GM04503 (cell line): ENCODE results near the gene SLC22A15.
"Not testable (repeated sequence)": the region's sequence is repeated elsewhere in the genome, so short reads cannot be mapped to it uniquely, and the experiment has no call there.

ENCODE experiments used
- DNase-seq: peaks from one replicate; pipeline ENCODE4 v3.0.0-alpha.2; 2012; ENCODE audit warnings: low read depth

Gene SLC22A15

DNA sequence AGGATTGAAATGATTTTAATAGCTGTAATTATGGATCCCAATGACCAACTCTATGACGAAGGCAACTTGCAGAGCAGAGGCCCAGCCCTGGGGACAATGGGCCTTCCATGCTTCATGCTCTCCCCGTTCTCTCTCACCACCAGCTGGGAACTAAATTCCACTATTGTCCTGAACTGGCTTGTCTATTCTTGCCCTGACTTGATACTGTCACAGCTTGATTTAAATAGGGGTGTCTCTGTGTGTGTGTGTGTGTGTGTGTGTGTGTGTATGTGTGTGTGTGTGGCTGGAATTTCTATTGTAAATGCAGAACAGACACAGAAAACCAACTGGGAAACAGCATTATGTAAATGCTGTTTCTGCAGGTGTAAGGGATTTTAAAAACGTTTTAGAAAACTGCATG lies 57.0 kb downstream of the SLC22A15 start:
- DNase-seq, result no peak

DNA sequence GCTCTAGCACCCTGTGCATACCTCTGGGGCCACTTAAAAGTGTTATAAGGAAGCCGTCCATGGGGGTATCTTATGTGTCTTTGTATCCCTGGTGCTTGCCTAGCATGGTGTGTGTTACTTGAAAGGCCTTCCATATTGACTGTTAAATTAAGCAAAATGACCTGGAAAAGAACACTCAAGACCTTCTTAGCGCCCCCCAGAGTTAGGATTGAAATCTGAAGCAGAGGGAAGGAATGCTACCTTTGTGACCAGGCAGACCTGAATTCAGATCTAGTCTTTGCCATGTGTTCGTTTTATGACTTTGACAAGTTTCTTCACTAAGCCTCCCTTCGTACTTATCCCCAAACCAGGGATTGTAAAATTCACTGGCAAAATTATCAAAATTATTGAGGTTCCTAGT lies 59.9 kb downstream of the SLC22A15 start:
- DNase-seq, result no peak

GRCh38 chr1:116038679-116039078 lies 62.4 kb downstream of the SLC22A15 start:
- no peak for DNase-seq

DNA sequence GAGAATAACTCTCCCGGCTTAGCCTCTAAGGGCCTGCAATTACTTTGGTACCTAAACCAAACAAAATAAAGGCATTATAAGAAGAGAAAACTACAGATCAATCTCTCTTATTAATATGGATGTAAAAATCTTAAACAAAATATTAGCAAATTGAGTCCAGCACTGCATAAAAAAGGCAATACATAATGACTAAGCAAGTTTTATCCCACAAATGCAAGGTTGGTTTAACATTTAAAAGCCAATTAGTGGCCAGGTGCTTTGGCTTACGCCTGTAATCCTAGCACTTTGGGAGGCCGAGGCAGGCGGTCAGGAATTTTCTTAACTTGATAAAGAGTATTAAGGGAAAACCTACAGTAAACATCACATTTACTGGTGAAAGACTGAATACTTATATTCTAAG lies 67.8 kb downstream of the SLC22A15 start:
- DNase-seq, result no peak

- not testable (repeated sequence) for DNase-seq
These were observed 70.6 kb downstream of the SLC22A15 start for GRCh38 chr1:116046933-116047332.

DNA sequence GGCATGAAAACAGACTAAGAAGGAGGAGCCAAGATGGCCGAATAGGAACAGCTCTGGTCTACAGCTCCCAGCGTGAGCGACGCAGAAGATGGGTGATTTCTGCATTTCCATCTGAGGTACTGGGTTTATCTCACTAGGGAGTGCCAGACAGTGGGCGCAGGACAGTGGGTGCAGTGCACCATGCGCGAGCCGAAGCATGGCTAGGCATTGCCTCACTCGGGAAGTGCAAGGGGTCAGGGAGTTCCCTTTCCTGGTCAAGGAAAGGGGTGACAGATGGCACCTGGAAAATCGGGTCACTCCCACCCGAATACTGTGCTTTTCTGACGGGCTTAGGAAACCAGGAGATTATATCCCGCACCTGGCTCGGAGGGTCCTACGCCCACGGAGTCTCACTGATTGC lies 75.6 kb downstream of the SLC22A15 start:
- not testable (repeated sequence) for DNase-seq

GRCh38 chr1:116062201-116062600 lies 85.9 kb downstream of the SLC22A15 start:
- DNase-seq, result no peak

GRCh38 chr1:116064616-116065015 lies 88.3 kb downstream of the SLC22A15 start:
- DNase-seq, result no peak

- peak; percentile 63 for DNase-seq
These were observed 90.7 kb downstream of the SLC22A15 start for GRCh38 chr1:116066868-116067565.

DNA sequence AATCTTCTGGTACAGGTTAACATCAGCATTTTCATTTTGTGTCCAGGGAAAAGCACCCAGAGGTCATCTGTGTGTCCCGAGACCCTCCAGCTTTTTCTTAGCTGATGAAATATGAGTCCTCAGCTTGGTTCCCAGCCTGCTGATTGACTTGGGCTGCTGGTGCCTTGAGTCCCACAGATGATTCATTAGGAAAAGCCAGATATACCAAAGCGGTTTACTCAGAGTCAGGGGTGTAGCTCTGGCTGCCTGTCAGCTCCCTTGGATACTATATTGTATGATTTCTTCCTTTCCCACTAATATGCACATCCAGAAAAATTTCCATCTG lies 91.2 kb downstream of the SLC22A15 start:
- peak; percentile 53 for DNase-seq

GRCh38 chr1:116075575-116075974 lies 99.3 kb downstream of the SLC22A15 start:
- no peak for DNase-seq

- no peak for DNase-seq
These were observed 99.7 kb downstream of the SLC22A15 start for GRCh38 chr1:116075990-116076389.

DNA sequence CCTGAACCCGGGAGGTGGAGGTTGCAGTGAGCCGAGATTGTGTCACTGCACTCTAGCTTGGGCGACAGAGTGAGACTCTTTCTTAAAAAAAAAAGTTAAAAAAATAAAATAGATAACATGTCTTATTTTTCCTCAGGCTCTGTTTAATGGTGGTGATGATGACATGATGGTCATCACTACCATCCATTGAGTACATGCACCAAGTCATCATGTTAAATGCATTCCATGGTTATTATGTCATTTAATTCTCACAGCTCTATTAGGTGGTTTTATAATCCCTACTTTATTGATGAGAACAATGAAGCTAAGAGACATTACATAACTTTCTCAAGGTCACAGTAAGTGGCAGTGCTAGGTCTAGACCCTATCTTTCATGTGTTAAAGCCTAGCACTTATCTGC lies 100.5 kb downstream of the SLC22A15 start:
- DNase-seq, result no peak

DNA sequence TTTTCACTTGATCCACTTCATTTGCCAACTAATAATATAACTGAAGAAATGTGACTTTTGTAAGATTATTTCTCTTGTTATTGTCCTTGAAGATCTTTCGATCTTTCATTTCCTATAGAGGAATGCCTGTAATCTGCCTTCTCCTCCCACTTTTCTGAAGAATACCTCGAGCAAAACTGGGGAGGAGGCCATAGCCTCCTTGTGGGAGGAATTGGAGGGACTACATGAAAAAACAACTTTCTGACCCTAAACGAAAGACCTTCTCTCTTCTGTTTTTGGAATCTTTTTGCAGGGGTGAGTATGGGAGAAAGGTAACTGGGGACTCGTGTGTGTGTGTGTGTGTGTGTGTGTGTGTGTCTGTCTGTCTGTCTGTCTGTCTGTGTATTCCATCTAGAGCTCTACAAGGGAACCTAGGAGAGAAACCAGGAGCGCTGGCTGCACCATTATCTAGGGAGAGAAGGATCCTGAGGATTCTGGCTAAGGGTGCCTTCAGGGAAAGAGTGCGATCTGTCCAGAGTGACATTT lies 102.4 kb downstream of the SLC22A15 start:
- no peak for DNase-seq

DNA sequence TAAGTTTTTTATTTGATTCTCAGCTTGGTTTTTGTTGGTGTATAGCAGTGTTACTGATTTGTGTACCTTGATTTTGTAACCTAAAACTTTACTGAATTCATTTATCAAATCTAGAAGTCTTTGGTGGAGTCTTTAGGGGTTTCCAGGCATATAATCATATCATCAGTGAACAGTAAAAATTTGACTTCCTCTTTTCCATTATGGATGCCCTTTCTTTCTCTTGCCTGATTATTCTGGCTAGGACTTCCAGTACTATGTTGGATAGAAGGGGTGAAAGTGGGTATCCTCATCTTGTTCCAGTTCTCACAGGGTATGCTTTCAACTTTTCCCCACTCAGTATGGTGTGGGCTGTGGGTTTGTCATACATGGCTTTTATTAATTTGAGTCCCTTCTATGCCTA lies 111.3 kb downstream of the SLC22A15 start:
- no peak for DNase-seq

DNA sequence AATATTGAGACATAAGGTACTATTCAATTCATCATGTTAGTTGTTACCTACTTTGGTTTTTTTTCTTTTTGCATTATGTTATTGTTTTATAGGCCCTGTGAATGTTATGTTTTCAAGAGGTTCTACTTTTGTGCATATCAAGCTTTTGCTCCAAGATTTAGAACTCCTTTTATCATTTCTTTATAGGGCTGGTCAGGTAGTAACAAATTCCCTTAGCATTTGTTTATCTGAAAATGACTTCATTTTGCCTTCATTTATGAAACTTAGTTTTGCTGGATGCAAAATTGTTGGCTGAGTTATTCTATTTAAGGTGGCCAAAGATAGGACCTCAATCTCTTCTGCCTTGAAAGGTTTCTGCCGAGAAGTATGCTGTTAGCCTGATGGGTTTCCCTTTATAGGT lies 113.6 kb downstream of the SLC22A15 start:
- no peak for DNase-seq

GRCh38 chr1:116091083-116091482 lies 114.8 kb downstream of the SLC22A15 start:
- DNase-seq, result no peak

GRCh38 chr1:116092752-116093489 lies 116.6 kb downstream of the SLC22A15 start:
- DNase-seq, result no peak

- no peak for DNase-seq
These were observed 118.7 kb downstream of the SLC22A15 start for GRCh38 chr1:116095027-116095426.

- DNase-seq, result no peak
These were observed 119.8 kb downstream of the SLC22A15 start for GRCh38 chr1:116096013-116096618.

DNA sequence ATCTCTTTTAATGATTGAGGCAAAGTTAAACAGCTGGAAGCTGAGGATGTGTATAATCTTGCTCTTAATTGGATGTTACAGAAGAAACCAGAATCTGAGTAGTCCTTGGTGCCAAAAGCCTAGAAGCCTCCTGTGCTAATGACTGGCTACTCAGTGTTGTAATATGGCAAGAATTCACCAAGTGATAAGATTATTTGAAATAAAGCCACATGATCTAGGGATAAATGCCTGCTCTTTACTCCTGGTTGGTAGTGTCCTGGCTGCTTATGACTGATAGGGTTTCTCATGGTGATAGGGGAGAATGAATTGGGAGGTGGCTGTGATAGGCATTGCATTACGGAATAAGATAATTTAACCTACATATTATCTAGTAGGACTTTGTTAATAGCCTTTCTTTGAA lies 121.3 kb downstream of the SLC22A15 start:
- no peak for DNase-seq

- DNase-seq, result no peak
These were observed 123.1 kb downstream of the SLC22A15 start for GRCh38 chr1:116099379-116099778.

GRCh38 chr1:116099919-116100318 lies 123.6 kb downstream of the SLC22A15 start:
- DNase-seq, result no peak
